NOMO-1 treated with DMSO at 0.1 percent for 48 hours (cell line): ENCODE data around the gene ABCB1.
"Not testable (repeated sequence)": the region's sequence is repeated elsewhere in the genome, so short reads cannot be mapped to it uniquely, and the experiment has no call there.

Source experiments
- DNase-seq: peaks from one replicate; lab custom pipeline; 2025; ENCODE audit not compliant: unreplicated experiment; lab: John Stamatoyannopoulos, UW

ABCB1 gene

GRCh38 chr7:87580636-87581035 lies 20.0 kb downstream of the ABCB1 start:
- DNase-seq: no peak

- no peak for DNase-seq
Observed at GRCh38 chr7:87575521-87575920, 25.2 kb downstream of the ABCB1 start.

GRCh38 chr7:87574630-87575029 lies 26.1 kb downstream of the ABCB1 start:
- DNase-seq: no peak

GRCh38 chr7:87572513-87572912 lies 28.2 kb downstream of the ABCB1 start:
- not testable (repeated sequence) for DNase-seq

- DNase-seq: no peak
Observed at GRCh38 chr7:87570178-87570577, 30.5 kb downstream of the ABCB1 start.

- no peak for DNase-seq
Observed at GRCh38 chr7:87567052-87567451, 33.6 kb downstream of the ABCB1 start.

- no peak for DNase-seq
Observed at GRCh38 chr7:87566311-87566900, 34.3 kb downstream of the ABCB1 start.

- DNase-seq: no peak
Observed at GRCh38 chr7:87565877-87566276, 34.8 kb downstream of the ABCB1 start.

GRCh38 chr7:87564296-87564963 lies 36.3 kb downstream of the ABCB1 start:
- peak; percentile 41 for DNase-seq

- no peak for DNase-seq
Observed at GRCh38 chr7:87561702-87562101, 39.0 kb downstream of the ABCB1 start.

- no peak for DNase-seq
Observed at GRCh38 chr7:87561102-87561501, 39.6 kb downstream of the ABCB1 start.

GRCh38 chr7:87552351-87552900 lies 48.3 kb downstream of the ABCB1 start:
- DNase-seq: no peak

- no peak for DNase-seq
Observed at GRCh38 chr7:87548123-87548919, 52.4 kb downstream of the ABCB1 start.

- DNase-seq: no peak
Observed at GRCh38 chr7:87545760-87546159, 54.9 kb downstream of the ABCB1 start.

- no peak for DNase-seq
Observed at GRCh38 chr7:87543623-87544022, 57.1 kb downstream of the ABCB1 start.

- no peak for DNase-seq
Observed at GRCh38 chr7:87541648-87542047, 59.0 kb downstream of the ABCB1 start.

GRCh38 chr7:87538052-87538451 lies 62.6 kb downstream of the ABCB1 start:
- no peak for DNase-seq

GRCh38 chr7:87534072-87534471 lies 66.6 kb downstream of the ABCB1 start:
- DNase-seq: no peak

- no peak for DNase-seq
Observed at GRCh38 chr7:87530126-87530525, 70.6 kb downstream of the ABCB1 start.

GRCh38 chr7:87528730-87529129 lies 72.0 kb downstream of the ABCB1 start:
- no peak for DNase-seq

GRCh38 chr7:87518735-87519134 lies 81.9 kb downstream of the ABCB1 start:
- no peak for DNase-seq

GRCh38 chr7:87517891-87518290 lies 82.8 kb downstream of the ABCB1 start:
- no peak for DNase-seq
